ENCODE data around the gene APOB.

Gene APOB

GRCh38 chr2:21039979-21040467 is 3.9 kb downstream of the APOB start:
- TF ChIP-seq CTCF (conservative IDR thresholded peaks at IDR 0.05): no peak
- no peak for TF ChIP-seq ZFX (IDR thresholded peaks at IDR 0.05)
- no peak overlapping the region for H3K27ac ChIP-seq

GRCh38 chr2:21039080-21039556 is 4.8 kb downstream of the APOB start:
- H3K27ac ChIP-seq: no peak overlapping the region

GRCh38 chr2:21038403-21039073 is 5.3 kb downstream of the APOB start:
- no peak overlapping the region for H3K27ac ChIP-seq
- no peak for TF ChIP-seq ZFX (IDR thresholded peaks at IDR 0.05)
- no peak for TF ChIP-seq CTCF (conservative IDR thresholded peaks at IDR 0.05)

More at GRCh38 chr2:21039080-21039556, 4.8 kb downstream of the APOB start:
- TF ChIP-seq CTCF (conservative IDR thresholded peaks at IDR 0.05) (no peak), ZFX (IDR thresholded peaks at IDR 0.05) (no peak)

- TF ChIP-seq CTCF (conservative IDR thresholded peaks at IDR 0.05) (no peak), ZFX (IDR thresholded peaks at IDR 0.05) (no peak)
- H3K27ac ChIP-seq: no peak overlapping the region
Observed at GRCh38 chr2:21037671-21038108, 6.2 kb downstream of the APOB start.

GRCh38 chr2:21036708-21037670 is 6.9 kb downstream of the APOB start:
- H3K27ac ChIP-seq: no peak overlapping the region
- TF ChIP-seq CTCF (conservative IDR thresholded peaks at IDR 0.05) (no peak), ZFX (IDR thresholded peaks at IDR 0.05) (no peak)

GRCh38 chr2:21035974-21036707 is 7.7 kb downstream of the APOB start:
- H3K27ac ChIP-seq: no peak overlapping the region
- TF ChIP-seq ZFX (IDR thresholded peaks at IDR 0.05) (no peak), CTCF (conservative IDR thresholded peaks at IDR 0.05) (no peak)

Data from C4-2B (cell line).